ENCODE measurements around the gene EFCAB14. TPM values are rescaled to one million over a fixed set of nuclear protein-coding genes. Genes with fewer than 3 reads are reported as not detected.
A peak's percentile ranks its signal among the peaks of the same experiment; 100 is the strongest.
"Not testable (repeated sequence)": the region's sequence is repeated elsewhere in the genome, so short reads cannot be mapped to it uniquely, and the experiment has no call there.

Gene EFCAB14
- total RNA-seq, 1 donor from 2014 or later: 61.2 TPM

- Mint-ChIP-seq H3K36me3 (peaks cover 29% of the 10 kb centered on the region), H3K4me3 (no peak overlapping the region), H3K4me1 (no peaks in the 10 kb centered on the region), H3K27ac (no peak overlapping the region), H3K27me3 (ENCODE audit: low read depth) (no peaks in the 10 kb centered on the region), H3K9me3 (peaks cover 6% of the 10 kb centered on the region)
- TF ChIP-seq CTCF (IDR thresholded peaks at IDR 0.05; ENCODE audit: unreplicated experiment): no peak
- no peak for DNase-seq (ENCODE audit: low spot score in 2 of 2, unreplicated experiment in 2 of 2)
These were observed 59.5 kb downstream of the EFCAB14 start for GRCh38 chr1:46659307-46659870.

GRCh38 chr1:46657775-46658174 lies 61.1 kb downstream of the EFCAB14 start:
- Mint-ChIP-seq H3K27me3 (ENCODE audit: low read depth) (no peaks in the 10 kb centered on the region), H3K36me3 (peaks cover 22% of the 10 kb centered on the region), H3K27ac (no peak overlapping the region), H3K4me1 (peaks cover 15% of the 10 kb centered on the region), H3K9me3 (peaks cover 6% of the 10 kb centered on the region), H3K4me3 (no peak overlapping the region)
- no peak for DNase-seq (ENCODE audit: low spot score in 2 of 2, unreplicated experiment in 2 of 2)
- TF ChIP-seq CTCF (IDR thresholded peaks at IDR 0.05; ENCODE audit: unreplicated experiment): no peak

- Mint-ChIP-seq H3K36me3 (peaks cover 27% of the 10 kb centered on the region), H3K4me1 (peaks cover 19% of the 10 kb centered on the region), H3K27ac (no peak overlapping the region), H3K27me3 (ENCODE audit: low read depth) (no peaks in the 10 kb centered on the region), H3K4me3 (no peak overlapping the region), H3K9me3 (peaks cover 6% of the 10 kb centered on the region)
- no peak for DNase-seq (ENCODE audit: low spot score in 2 of 2, unreplicated experiment in 2 of 2)
- no peak for TF ChIP-seq CTCF (IDR thresholded peaks at IDR 0.05; ENCODE audit: unreplicated experiment)
These were observed 62.3 kb downstream of the EFCAB14 start for GRCh38 chr1:46656643-46657042.

GRCh38 chr1:46655848-46656247 lies 63.1 kb downstream of the EFCAB14 start:
- Mint-ChIP-seq H3K4me1 (peaks cover 19% of the 10 kb centered on the region), H3K36me3 (peaks cover 27% of the 10 kb centered on the region), H3K27me3 (ENCODE audit: low read depth) (no peaks in the 10 kb centered on the region), H3K27ac (no peak overlapping the region), H3K9me3 (peaks cover 6% of the 10 kb centered on the region), H3K4me3 (no peak overlapping the region)
- no peak for DNase-seq (ENCODE audit: low spot score in 2 of 2, unreplicated experiment in 2 of 2)
- TF ChIP-seq CTCF (IDR thresholded peaks at IDR 0.05; ENCODE audit: unreplicated experiment): no peak

GRCh38 chr1:46654698-46655097 lies 64.2 kb downstream of the EFCAB14 start:
- Mint-ChIP-seq H3K36me3 (peaks cover 37% of the 10 kb centered on the region), H3K9me3 (peaks cover 16% of the 10 kb centered on the region), H3K4me1 (peaks cover 19% of the 10 kb centered on the region)
- not testable (repeated sequence) for H3K4me3 Mint-ChIP-seq; H3K27ac Mint-ChIP-seq; H3K27me3 Mint-ChIP-seq (ENCODE audit: low read depth); DNase-seq (ENCODE audit: low spot score in 2 of 2, unreplicated experiment in 2 of 2)

- Mint-ChIP-seq H3K4me3 (no peak overlapping the region), H3K36me3 (peaks cover 42% of the 10 kb centered on the region), H3K9me3 (peaks cover 20% of the 10 kb centered on the region), H3K27ac (peak overlapping the region; percentile 73), H3K27me3 (ENCODE audit: low read depth) (no peaks in the 10 kb centered on the region), H3K4me1 (peaks cover 19% of the 10 kb centered on the region)
- no peak for TF ChIP-seq CTCF (IDR thresholded peaks at IDR 0.05; ENCODE audit: unreplicated experiment)
- no peak for DNase-seq (ENCODE audit: low spot score in 2 of 2, unreplicated experiment in 2 of 2)
These were observed 64.9 kb downstream of the EFCAB14 start for GRCh38 chr1:46654012-46654411.

Measured in mesothelial cell of epicardium (in vitro differentiated cells).